ENCODE data around the gene PIAS1. TPM values are rescaled to one million over a fixed set of nuclear protein-coding genes. Genes with fewer than 3 reads are reported as not detected.

PIAS1 gene
- polyA plus RNA-seq, 2 donors = 10.6 to 13.9 TPM

DNA sequence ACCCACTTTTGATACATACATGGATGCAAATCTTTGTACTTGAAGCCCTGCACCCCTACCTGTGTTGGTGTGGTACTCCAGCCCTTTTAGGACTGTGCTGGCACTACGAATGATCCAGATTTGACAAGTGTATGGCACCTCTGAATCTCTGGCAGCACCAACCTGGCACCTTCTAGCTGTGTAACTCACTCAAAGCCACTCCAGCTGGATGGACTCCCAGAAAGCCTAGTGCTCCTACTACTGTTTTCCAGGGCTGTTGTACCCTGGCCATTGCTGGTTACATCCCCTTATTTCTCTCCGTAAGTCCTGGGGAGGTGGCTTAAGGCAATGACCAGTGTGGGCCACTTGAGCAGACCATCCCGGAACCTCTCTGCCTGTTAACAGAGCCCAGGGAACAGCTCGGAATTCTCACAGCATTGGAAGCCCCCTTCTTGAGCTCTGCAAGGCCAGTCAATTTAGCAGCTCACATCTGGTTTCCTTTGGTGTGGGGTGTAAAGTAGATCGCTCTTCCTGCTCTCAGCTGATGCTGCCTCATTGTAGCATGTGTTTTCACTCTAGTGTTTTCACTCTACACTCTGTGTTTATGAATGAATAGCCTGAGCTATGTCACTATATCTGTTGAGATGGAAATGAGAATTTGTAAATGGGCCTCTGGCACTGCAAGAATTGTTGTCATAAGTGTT lies 138.8 kb downstream of the PIAS1 start:
- H3K27ac ChIP-seq (ENCODE audit: low read depth in 2 of 2, low read length in 1 of 2) = peak overlapping the region in 1 of 2 donors; percentile 9
- peaks cover 2 to 3% of the 10 kb centered on the region in 2 donors for H3K4me1 ChIP-seq (ENCODE audit: control insufficient read depth in 2 of 2, insufficient read depth in 2 of 2, low read length in 1 of 2)
- no peak overlapping the region for H3K4me3 ChIP-seq (ENCODE audit: low read depth in 1 of 2, low read length in 2 of 2)
- no peaks in the 10 kb centered on the region for H3K27me3 ChIP-seq (ENCODE audit: control insufficient read depth in 1 of 2, insufficient read depth in 2 of 2, low read length in 2 of 2)
- H3K9me3 ChIP-seq (ENCODE audit: control insufficient read depth in 2 of 2, insufficient read depth in 1 of 2, low read depth in 1 of 2, low read length in 1 of 2) = no peaks in the 10 kb centered on the region
- WGBS, 2 donors = 75 to 83% methylated on average over 5 of the region's 5 CpGs
- H3K36me3 ChIP-seq (ENCODE audit: control insufficient read depth in 2 of 2, insufficient read depth in 2 of 2, low read length in 1 of 2) = peaks cover 7 to 13% of the 10 kb centered on the region in 2 donors

DNA sequence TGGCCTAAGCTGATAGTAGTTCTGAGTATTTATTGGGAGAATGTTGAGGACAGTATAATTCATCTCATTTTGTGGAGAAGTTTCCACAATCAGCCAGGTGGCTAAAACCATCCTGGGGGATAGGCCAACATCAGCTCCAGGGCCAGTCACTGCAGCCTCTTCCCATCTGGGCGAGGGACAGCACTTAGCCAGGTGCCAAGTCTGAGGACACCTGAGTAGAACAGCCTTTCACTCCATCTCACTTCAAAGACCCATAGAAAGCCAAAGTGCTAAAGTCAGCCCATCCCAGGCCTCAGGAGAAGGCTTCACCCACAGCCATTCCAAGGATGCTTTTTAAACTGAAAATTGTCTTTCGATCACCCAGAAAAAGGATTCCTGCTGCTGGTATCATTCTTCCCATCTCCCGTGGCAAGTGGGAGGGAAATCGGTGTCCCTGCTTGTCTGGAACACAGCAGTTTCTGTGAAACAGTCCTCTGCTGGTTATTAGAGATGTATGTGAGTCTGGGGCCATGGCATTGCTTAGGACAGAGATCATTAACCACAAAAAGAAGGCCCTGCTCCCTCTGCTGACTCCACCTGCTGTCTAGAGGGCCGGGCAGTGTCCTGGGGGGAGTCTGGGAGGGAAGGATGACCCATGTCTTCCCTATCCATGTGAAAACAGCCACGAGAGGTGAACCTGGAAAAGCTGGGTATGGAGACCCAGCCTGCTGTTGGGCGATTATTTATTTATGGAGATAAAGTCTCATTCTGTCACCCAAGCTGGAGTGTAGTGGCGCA lies 141.4 kb downstream of the PIAS1 start:
- 91% methylated on average over 8 of the region's 8 CpGs for WGBS, 2 donors
- Histone ChIP-seq H3K27ac (ENCODE audit: low read depth in 2 of 2, low read length in 1 of 2) (no peak overlapping the region), H3K9me3 (ENCODE audit: control insufficient read depth in 2 of 2, insufficient read depth in 1 of 2, low read depth in 1 of 2, low read length in 1 of 2) (no peaks in the 10 kb centered on the region), H3K4me1 (ENCODE audit: control insufficient read depth in 2 of 2, insufficient read depth in 2 of 2, low read length in 1 of 2) (peaks cover 2 to 3% of the 10 kb centered on the region in 2 donors), H3K27me3 (ENCODE audit: control insufficient read depth in 1 of 2, insufficient read depth in 2 of 2, low read length in 2 of 2) (no peaks in the 10 kb centered on the region), H3K36me3 (ENCODE audit: control insufficient read depth in 2 of 2, insufficient read depth in 2 of 2, low read length in 1 of 2) (peaks cover 7 to 13% of the 10 kb centered on the region in 2 donors), H3K4me3 (ENCODE audit: low read depth in 1 of 2, low read length in 2 of 2) (no peak overlapping the region)

DNA sequence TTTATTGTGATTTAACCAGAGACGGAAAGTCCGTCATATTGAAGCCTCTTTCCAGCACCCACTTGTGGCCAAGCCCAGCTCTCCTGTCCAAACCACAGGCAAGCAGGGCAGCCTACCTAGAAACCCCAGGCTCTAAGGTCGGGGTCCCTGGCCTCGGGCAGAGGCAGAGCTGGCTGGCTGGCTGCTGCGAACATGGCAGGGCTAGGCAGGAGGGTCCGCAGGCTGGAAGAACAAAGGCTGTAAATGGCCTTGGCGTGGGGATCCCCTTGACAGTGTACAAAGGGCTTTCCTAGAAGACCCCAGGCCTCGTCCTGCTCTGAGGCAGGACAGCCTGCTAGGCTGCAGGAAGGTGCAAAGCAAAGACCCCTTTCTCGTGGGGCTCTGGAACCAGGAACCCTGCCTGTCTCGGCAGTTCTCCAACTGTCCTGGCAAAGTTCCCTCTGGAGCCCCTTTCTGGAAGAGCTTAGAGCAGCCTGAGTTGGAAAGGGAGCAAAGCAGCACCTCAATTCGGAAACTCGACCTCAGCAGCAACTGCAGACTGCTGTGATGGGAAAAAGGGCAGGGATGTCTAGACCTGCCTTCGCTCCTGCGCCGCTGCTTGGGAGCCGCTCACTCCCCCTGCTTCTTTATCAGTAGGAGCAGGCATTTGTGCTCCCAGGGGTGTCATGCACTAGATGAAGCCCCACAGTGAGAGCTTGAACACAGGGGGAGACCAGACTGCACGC lies 142.5 kb downstream of the PIAS1 start:
- Histone ChIP-seq H3K9me3 (ENCODE audit: control insufficient read depth in 2 of 2, insufficient read depth in 1 of 2, low read depth in 1 of 2, low read length in 1 of 2) (no peaks in the 10 kb centered on the region), H3K4me1 (ENCODE audit: control insufficient read depth in 2 of 2, insufficient read depth in 2 of 2, low read length in 1 of 2) (peaks cover 2 to 3% of the 10 kb centered on the region in 2 donors), H3K27ac (ENCODE audit: low read depth in 2 of 2, low read length in 1 of 2) (no peak overlapping the region), H3K36me3 (ENCODE audit: control insufficient read depth in 2 of 2, insufficient read depth in 2 of 2, low read length in 1 of 2) (peaks cover 6 to 13% of the 10 kb centered on the region in 2 donors), H3K4me3 (ENCODE audit: low read depth in 1 of 2, low read length in 2 of 2) (no peak overlapping the region), H3K27me3 (ENCODE audit: control insufficient read depth in 1 of 2, insufficient read depth in 2 of 2, low read length in 2 of 2) (no peaks in the 10 kb centered on the region)
- WGBS, 2 donors = 87 to 94% methylated on average over 17 of the region's 17 CpGs

DNA sequence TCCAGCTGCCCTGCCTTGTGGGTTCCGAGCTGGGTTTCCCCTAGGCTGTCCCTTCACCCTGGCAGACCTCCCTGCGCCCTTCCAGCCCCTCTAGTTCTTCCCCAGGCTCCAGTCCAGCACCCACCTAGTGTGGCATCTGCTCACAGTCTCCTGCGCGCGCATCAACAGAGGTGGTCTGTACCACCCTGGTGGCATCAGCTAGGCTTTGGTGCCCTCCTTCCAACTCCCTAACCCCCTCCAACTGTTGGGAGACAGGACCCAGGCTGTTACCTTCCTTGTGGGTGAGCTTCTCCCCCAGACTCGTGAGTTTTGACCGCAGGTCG lies 143.0 kb downstream of the PIAS1 start:
- Histone ChIP-seq H3K4me1 (ENCODE audit: control insufficient read depth in 2 of 2, insufficient read depth in 2 of 2, low read length in 1 of 2) (peaks cover 2 to 3% of the 10 kb centered on the region in 2 donors), H3K27me3 (ENCODE audit: control insufficient read depth in 1 of 2, insufficient read depth in 2 of 2, low read length in 2 of 2) (no peaks in the 10 kb centered on the region), H3K27ac (ENCODE audit: low read depth in 2 of 2, low read length in 1 of 2) (no peak overlapping the region), H3K9me3 (ENCODE audit: control insufficient read depth in 2 of 2, insufficient read depth in 1 of 2, low read depth in 1 of 2, low read length in 1 of 2) (no peaks in the 10 kb centered on the region), H3K4me3 (ENCODE audit: low read depth in 1 of 2, low read length in 2 of 2) (no peak overlapping the region), H3K36me3 (ENCODE audit: control insufficient read depth in 2 of 2, insufficient read depth in 2 of 2, low read length in 1 of 2) (peaks cover 5 to 13% of the 10 kb centered on the region in 2 donors)
- WGBS, 2 donors = 95% methylated on average over 8 of the region's 8 CpGs

DNA sequence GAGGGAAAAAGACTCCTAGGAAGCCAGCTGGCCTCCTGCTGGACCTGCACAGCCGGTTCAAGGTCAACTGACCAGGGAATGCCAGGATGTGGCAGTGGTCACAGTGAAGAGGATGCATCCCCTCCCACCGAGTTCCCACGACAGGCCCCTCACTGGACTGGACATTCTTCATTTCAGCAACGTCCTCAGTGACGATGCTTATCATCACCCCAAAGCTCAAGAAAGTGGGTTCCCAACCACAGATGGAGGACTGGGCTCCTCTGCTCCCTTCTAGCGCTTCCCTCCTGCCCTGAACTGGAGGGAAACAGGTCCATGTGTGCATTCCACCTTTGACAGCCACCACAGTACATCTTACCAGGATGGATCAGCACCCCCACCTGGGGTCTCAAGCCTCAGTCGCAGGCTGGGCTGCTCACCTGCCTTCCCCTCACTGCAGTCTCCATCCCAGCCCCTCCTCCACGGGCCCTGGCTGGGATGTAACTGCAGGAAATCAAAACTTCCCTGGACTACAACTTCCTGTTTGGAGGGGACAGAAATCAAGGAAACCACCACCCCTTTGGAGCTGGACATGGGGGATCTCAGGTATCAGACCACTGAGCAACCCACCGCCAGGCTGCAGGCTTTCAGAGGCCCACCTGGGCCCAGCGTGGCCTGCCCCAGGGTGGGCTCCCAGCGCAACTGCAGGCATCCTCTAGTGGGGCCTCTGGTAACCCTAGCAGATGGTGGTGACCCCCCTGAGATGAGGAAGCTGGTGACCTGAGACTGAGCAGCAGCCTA lies 143.7 kb downstream of the PIAS1 start:
- no peak overlapping the region for H3K27ac ChIP-seq (ENCODE audit: low read depth in 2 of 2, low read length in 1 of 2)
- peaks cover 1 to 2% of the 10 kb centered on the region in 2 donors for H3K4me1 ChIP-seq (ENCODE audit: control insufficient read depth in 2 of 2, insufficient read depth in 2 of 2, low read length in 1 of 2)
- WGBS, 2 donors = 89 to 90% methylated on average over 11 of the region's 11 CpGs
- H3K27me3 ChIP-seq (ENCODE audit: control insufficient read depth in 1 of 2, insufficient read depth in 2 of 2, low read length in 2 of 2) = no peaks in the 10 kb centered on the region
- no peaks in the 10 kb centered on the region for H3K9me3 ChIP-seq (ENCODE audit: control insufficient read depth in 2 of 2, insufficient read depth in 1 of 2, low read depth in 1 of 2, low read length in 1 of 2)
- no peak overlapping the region for H3K4me3 ChIP-seq (ENCODE audit: low read depth in 1 of 2, low read length in 2 of 2)
- H3K36me3 ChIP-seq (ENCODE audit: control insufficient read depth in 2 of 2, insufficient read depth in 2 of 2, low read length in 1 of 2) = peaks cover 5 to 6% of the 10 kb centered on the region in 2 donors

DNA sequence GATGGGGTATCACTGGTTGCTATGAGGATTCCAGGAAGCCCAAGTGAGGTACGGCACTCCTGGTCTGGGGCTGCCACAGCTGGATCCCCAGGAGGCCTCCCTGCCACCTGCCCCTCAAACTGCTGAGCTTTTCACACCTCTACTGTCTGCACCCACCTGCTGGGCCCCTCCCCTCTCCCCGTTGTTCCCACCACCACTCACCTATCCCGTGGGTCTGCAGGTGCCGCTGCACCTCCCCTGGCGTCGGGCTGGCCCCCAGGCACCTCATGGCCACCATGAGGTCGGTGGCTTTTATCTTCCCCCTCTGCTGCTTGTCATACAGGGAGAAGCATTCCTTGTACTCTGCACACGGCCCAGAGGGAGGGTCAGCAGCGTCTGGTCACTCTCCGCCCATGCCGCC lies 145.2 kb downstream of the PIAS1 start:
- H3K4me1 ChIP-seq (ENCODE audit: control insufficient read depth in 2 of 2, insufficient read depth in 2 of 2, low read length in 1 of 2) = peaks cover 0 to 2% of the 10 kb centered on the region in 2 donors
- WGBS, 2 donors = 67 to 68% methylated on average over 11 of the region's 11 CpGs
- H3K9me3 ChIP-seq (ENCODE audit: control insufficient read depth in 2 of 2, insufficient read depth in 1 of 2, low read depth in 1 of 2, low read length in 1 of 2) = no peaks in the 10 kb centered on the region
- no peaks in the 10 kb centered on the region for H3K27me3 ChIP-seq (ENCODE audit: control insufficient read depth in 1 of 2, insufficient read depth in 2 of 2, low read length in 2 of 2)
- no peak overlapping the region for H3K27ac ChIP-seq (ENCODE audit: low read depth in 2 of 2, low read length in 1 of 2)
- H3K36me3 ChIP-seq (ENCODE audit: control insufficient read depth in 2 of 2, insufficient read depth in 2 of 2, low read length in 1 of 2) = peaks cover 2 to 5% of the 10 kb centered on the region in 2 donors
- no peak overlapping the region for H3K4me3 ChIP-seq (ENCODE audit: low read depth in 1 of 2, low read length in 2 of 2)

DNA sequence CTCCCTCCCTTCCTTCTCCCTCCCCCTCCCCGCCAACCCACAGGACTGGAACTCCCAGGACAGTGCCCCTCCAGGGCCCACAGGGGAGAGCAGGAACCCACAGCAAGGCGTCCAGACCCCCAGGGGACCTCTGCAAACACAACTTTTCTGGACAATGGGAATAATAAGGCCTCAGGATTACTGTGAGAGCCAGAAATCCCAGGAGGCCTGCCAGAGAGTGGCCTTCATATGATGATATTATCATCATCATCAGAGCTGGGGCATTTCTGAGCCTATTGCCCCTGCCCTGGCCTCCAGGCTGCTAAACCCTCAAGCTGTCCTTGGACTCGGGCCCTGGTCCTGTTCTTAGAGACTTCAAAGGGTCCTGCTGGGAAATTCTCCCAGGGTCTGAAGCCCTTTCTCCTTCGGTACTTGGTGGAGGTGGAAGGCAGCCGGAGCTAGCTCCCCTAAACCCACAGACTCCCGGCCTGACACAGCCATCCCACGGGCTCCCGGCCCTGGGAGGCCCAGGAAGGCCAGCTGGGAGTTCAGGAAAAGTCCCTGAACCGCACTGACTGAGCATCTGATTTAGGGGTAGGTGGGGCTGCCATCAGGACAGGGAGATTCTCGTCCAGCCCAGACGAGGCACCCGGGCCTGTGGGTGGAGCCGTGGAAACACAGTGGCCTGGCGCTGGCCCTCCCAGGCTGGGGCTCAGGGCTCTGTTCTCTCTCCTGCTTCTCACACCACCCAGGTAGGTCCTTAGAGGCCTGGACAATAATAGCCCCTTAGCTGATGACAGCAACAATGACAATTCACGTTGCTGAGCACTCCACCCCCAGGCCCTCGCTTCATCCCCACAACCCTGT lies 146.1 kb downstream of the PIAS1 start:
- peaks cover 2 to 5% of the 10 kb centered on the region in 2 donors for H3K36me3 ChIP-seq (ENCODE audit: control insufficient read depth in 2 of 2, insufficient read depth in 2 of 2, low read length in 1 of 2)
- H3K4me1 ChIP-seq (ENCODE audit: control insufficient read depth in 2 of 2, insufficient read depth in 2 of 2, low read length in 1 of 2) = peaks cover 2 to 3% of the 10 kb centered on the region in 2 donors
- WGBS, 2 donors = 61 to 64% methylated on average over 16 of the region's 16 CpGs
- no peak overlapping the region for H3K4me3 ChIP-seq (ENCODE audit: low read depth in 1 of 2, low read length in 2 of 2)
- H3K27me3 ChIP-seq (ENCODE audit: control insufficient read depth in 1 of 2, insufficient read depth in 2 of 2, low read length in 2 of 2) = no peaks in the 10 kb centered on the region
- no peaks in the 10 kb centered on the region for H3K9me3 ChIP-seq (ENCODE audit: control insufficient read depth in 2 of 2, insufficient read depth in 1 of 2, low read depth in 1 of 2, low read length in 1 of 2)
- H3K27ac ChIP-seq (ENCODE audit: low read depth in 2 of 2, low read length in 1 of 2) = no peak overlapping the region

DNA sequence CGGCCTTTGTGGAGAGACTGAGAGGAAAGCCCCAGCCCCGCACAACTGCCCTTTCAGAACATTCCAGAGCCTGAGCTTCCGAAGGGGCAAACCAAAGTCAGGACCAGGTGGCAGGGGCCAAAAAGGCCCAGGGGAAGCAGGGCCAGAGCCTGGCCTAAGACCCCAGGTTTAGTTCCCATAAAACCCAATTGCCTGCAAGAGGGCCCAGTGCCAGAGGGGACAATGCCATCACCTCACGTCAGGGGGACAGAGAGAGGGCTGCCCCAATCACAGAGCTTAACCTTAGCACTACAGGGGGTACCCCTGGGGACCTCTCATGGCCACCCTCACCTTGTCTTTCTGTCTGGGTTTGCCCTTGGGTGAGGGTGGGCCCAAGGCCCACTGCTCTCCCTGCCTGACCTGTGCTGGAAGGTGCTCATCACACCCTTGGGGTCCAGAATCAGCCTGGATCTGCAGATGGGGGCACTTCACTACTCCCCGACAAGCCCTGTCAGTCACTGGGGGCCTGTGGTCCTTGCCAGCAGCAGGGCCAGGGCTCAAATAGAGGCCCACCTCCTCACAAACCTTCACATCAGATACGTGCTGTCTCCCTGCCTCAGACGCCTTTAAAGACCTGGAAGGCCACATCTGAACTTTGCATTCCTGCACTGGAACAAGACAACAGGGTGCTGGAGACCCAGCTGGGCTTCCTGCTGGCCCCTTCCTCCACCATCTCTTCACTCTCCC lies 147.2 kb downstream of the PIAS1 start:
- H3K27ac ChIP-seq (ENCODE audit: low read depth in 2 of 2, low read length in 1 of 2) = no peak overlapping the region
- WGBS, 2 donors = 88 to 92% methylated on average over 7 of the region's 7 CpGs
- H3K4me3 ChIP-seq (ENCODE audit: low read depth in 1 of 2, low read length in 2 of 2) = no peak overlapping the region
- H3K9me3 ChIP-seq (ENCODE audit: control insufficient read depth in 2 of 2, insufficient read depth in 1 of 2, low read depth in 1 of 2, low read length in 1 of 2) = no peaks in the 10 kb centered on the region
- H3K27me3 ChIP-seq (ENCODE audit: control insufficient read depth in 1 of 2, insufficient read depth in 2 of 2, low read length in 2 of 2) = no peaks in the 10 kb centered on the region
- H3K36me3 ChIP-seq (ENCODE audit: control insufficient read depth in 2 of 2, insufficient read depth in 2 of 2, low read length in 1 of 2) = peaks cover 0 to 5% of the 10 kb centered on the region in 2 donors
- H3K4me1 ChIP-seq (ENCODE audit: control insufficient read depth in 2 of 2, insufficient read depth in 2 of 2, low read length in 1 of 2) = peaks cover 6 to 13% of the 10 kb centered on the region in 2 donors

All from esophagus (tissue), 2 donors.